GM19328 (cell line): ENCODE measurements around the gene GALNT2.

Source experiments
- ATAC-seq: cut with Tn5 transposase; IDR thresholded peaks from one replicate; pipeline ENCODE4 v1.9.1; 2021; ENCODE audit warnings: mild to moderate bottlenecking, moderate library complexity; ENCODE audit not compliant: unreplicated experiment

The GALNT2 gene

GRCh38 chr1:230066466-230067404 lies at the start of gene GALNT2:
GALNT2 (plus strand) TSS chr1:230067238; CDS start chr1:230067281, 43 bp downstream.
- peak; percentile 88 for ATAC-seq

- no peak for ATAC-seq
Measured at GRCh38 chr1:230020451-230020850, 46.6 kb upstream of the GALNT2 start.

GRCh38 chr1:230022666-230023380 lies 44.2 kb upstream of the GALNT2 start:
- ATAC-seq = no peak

GRCh38 chr1:230025686-230026085 lies 41.4 kb upstream of the GALNT2 start:
- ATAC-seq = no peak

GRCh38 chr1:230026139-230026538 lies 40.9 kb upstream of the GALNT2 start:
- no peak for ATAC-seq

- no peak for ATAC-seq
Measured at GRCh38 chr1:230026572-230026971, 40.5 kb upstream of the GALNT2 start.

- ATAC-seq = no peak
Measured at GRCh38 chr1:230028602-230029223, 38.3 kb upstream of the GALNT2 start.

GRCh38 chr1:230029244-230029941 lies 37.6 kb upstream of the GALNT2 start:
- no peak for ATAC-seq

- no peak for ATAC-seq
Measured at GRCh38 chr1:230030122-230030821, 36.8 kb upstream of the GALNT2 start.

GRCh38 chr1:230031131-230031530 lies 35.9 kb upstream of the GALNT2 start:
- no peak for ATAC-seq

- ATAC-seq = no peak
Measured at GRCh38 chr1:230032516-230033281, 34.3 kb upstream of the GALNT2 start.

GRCh38 chr1:230037261-230037660 lies 29.8 kb upstream of the GALNT2 start:
- ATAC-seq = no peak

GRCh38 chr1:230040440-230040839 lies 26.6 kb upstream of the GALNT2 start:
- ATAC-seq = no peak

GRCh38 chr1:230043081-230043480 lies 24.0 kb upstream of the GALNT2 start:
- ATAC-seq = no peak

- ATAC-seq = no peak
Measured at GRCh38 chr1:230044729-230045128, 22.3 kb upstream of the GALNT2 start.

GRCh38 chr1:230047114-230047865 lies 19.7 kb upstream of the GALNT2 start:
- no peak for ATAC-seq

- ATAC-seq = no peak
Measured at GRCh38 chr1:230048322-230048721, 18.7 kb upstream of the GALNT2 start.

GRCh38 chr1:230048922-230049321 lies 18.1 kb upstream of the GALNT2 start:
- no peak for ATAC-seq

- no peak for ATAC-seq
Measured at GRCh38 chr1:230049731-230050130, 17.3 kb upstream of the GALNT2 start.
